ENCODE data around the gene SNX12.

The SNX12 gene

GRCh38 chrX:71095981-71096759, 28.0 kb upstream of the SNX12 start (continued):
- no peak for TF ChIP-seq PATZ1 (CRISPR knock-in tag; IDR thresholded peaks at IDR 0.05; ENCODE audit: borderline replicate concordance)
- TF ChIP-seq TCF4 (CRISPR knock-in tag; IDR thresholded peaks at IDR 0.05; ENCODE audit: borderline replicate concordance) = no peak
- TF ChIP-seq OSR1 (CRISPR knock-in tag; IDR thresholded peaks at IDR 0.05) = no peak
- no peak for TF ChIP-seq BACH2 (CRISPR knock-in tag; IDR thresholded peaks at IDR 0.05; ENCODE audit: borderline replicate concordance)

- TF ChIP-seq ZFP30 (CRISPR knock-in tag; IDR thresholded peaks at IDR 0.05) (no peak), PATZ1 (CRISPR knock-in tag; IDR thresholded peaks at IDR 0.05; ENCODE audit: borderline replicate concordance) (no peak), OSR1 (CRISPR knock-in tag; IDR thresholded peaks at IDR 0.05) (no peak), RARB (CRISPR knock-in tag; IDR thresholded peaks at IDR 0.05) (no peak), GLIS3 (CRISPR knock-in tag; IDR thresholded peaks at IDR 0.05) (no peak), CSDC2 (CRISPR knock-in tag; IDR thresholded peaks at IDR 0.05) (no peak)
- peak; percentile 96 for ATAC-seq
Measured at GRCh38 chrX:71095555-71095980, 27.4 kb upstream of the SNX12 start, which contains the start of gene FOXO4. Gene FOXO4 (plus strand): TSS chrX:71095851. CDS start chrX:71096529, 678 bp downstream.

- ATAC-seq = no peak
- TF ChIP-seq SNAI2 (CRISPR knock-in tag; IDR thresholded peaks at IDR 0.05) (no peak), ZNF565 (CRISPR knock-in tag; conservative IDR thresholded peaks at IDR 0.05; ENCODE audit: low read depth) (no peak), ESRRG (CRISPR knock-in tag; IDR thresholded peaks at IDR 0.05) (no peak), GLIS3 (CRISPR knock-in tag; IDR thresholded peaks at IDR 0.05) (no peak), TOX (CRISPR knock-in tag; IDR thresholded peaks at IDR 0.05; ENCODE audit: borderline replicate concordance) (no peak), ISL1 (CRISPR knock-in tag; IDR thresholded peaks at IDR 0.05) (no peak), RARB (CRISPR knock-in tag; IDR thresholded peaks at IDR 0.05) (no peak), OSR1 (CRISPR knock-in tag; IDR thresholded peaks at IDR 0.05) (no peak), ARNTL (CRISPR knock-in tag; IDR thresholded peaks at IDR 0.05; ENCODE audit: borderline replicate concordance, low read depth) (no peak), TCF4 (CRISPR knock-in tag; IDR thresholded peaks at IDR 0.05; ENCODE audit: borderline replicate concordance) (no peak), POU6F1 (CRISPR knock-in tag; IDR thresholded peaks at IDR 0.05; ENCODE audit: borderline replicate concordance, low read depth) (no peak), ZFP30 (CRISPR knock-in tag; IDR thresholded peaks at IDR 0.05) (no peak), BACH2 (CRISPR knock-in tag; IDR thresholded peaks at IDR 0.05; ENCODE audit: borderline replicate concordance) (no peak), CSDC2 (CRISPR knock-in tag; IDR thresholded peaks at IDR 0.05) (no peak), ZNF8 (CRISPR knock-in tag; IDR thresholded peaks at IDR 0.05) (no peak), PATZ1 (CRISPR knock-in tag; IDR thresholded peaks at IDR 0.05; ENCODE audit: borderline replicate concordance) (no peak), CSRNP3 (CRISPR knock-in tag; IDR thresholded peaks at IDR 0.05) (no peak), PPARA (CRISPR knock-in tag; IDR thresholded peaks at IDR 0.05; ENCODE audit: borderline replicate concordance) (no peak)
Measured at GRCh38 chrX:71095033-71095432, 26.9 kb upstream of the SNX12 start.
